BE2C (cell line): Measurements from ENCODE around the gene GPC5.
"Not testable (repeated sequence)": the region's sequence is repeated elsewhere in the genome, so short reads cannot be mapped to it uniquely, and the experiment has no call there.

Experiments
- DNase-seq: peaks from one replicate; pipeline ENCODE4 v3.0.0-alpha.2; 2020
- H3K27me3 ChIP-seq: fragments of 250-450 bp; sonication (Bioruptor Pico); 2 replicates; pipeline ENCODE4 v1.5.1; 2020; ENCODE audit warnings: mild to moderate bottlenecking
- H3K36me3 ChIP-seq: fragments of 250-450 bp; sonication (Bioruptor Pico); 2 replicates; pipeline ENCODE4 v1.5.1; 2020; ENCODE audit warnings: mild to moderate bottlenecking
- H3K4me1 ChIP-seq: fragments of 250-450 bp; sonication (Bioruptor Pico); 2 replicates; pipeline ENCODE4 v1.5.1; 2020
- H3K4me3 ChIP-seq: 2 replicates; pipeline ENCODE4 v1.5.1; 2011; ENCODE audit warnings: low read depth, low read length
- H3K9me3 ChIP-seq: fragments of 250-450 bp; sonication (Bioruptor Pico); 2 replicates; pipeline ENCODE4 v1.5.1; 2020
- CTCF ChIP-seq: IDR thresholded peaks from 2 replicates; pipeline ENCODE4 v1.5.1; 2012; ENCODE audit warnings: mild to moderate bottlenecking, low read depth, low read length

Gene GPC5

GRCh38 chr13:91778123-91778522, 379.7 kb downstream of the GPC5 start:
- Histone ChIP-seq H3K27me3 (no peaks in the 10 kb centered on the region), H3K9me3 (no peaks in the 10 kb centered on the region), H3K36me3 (no peaks in the 10 kb centered on the region), H3K4me1 (peaks cover 5% of the 10 kb centered on the region; the same call in 1 of the 2 replicates), H3K4me3 (no peak overlapping the region)
- no peak for DNase-seq
- no peak for TF ChIP-seq CTCF

GRCh38 chr13:91781982-91782691, 383.7 kb downstream of the GPC5 start:
- H3K36me3 ChIP-seq, H3K27me3 ChIP-seq, H3K9me3 ChIP-seq, H3K4me1 ChIP-seq, H3K4me3 ChIP-seq: not testable (repeated sequence)
- TF ChIP-seq CTCF: peak; percentile 75
- DNase-seq: peak; percentile 40

GRCh38 chr13:91785431-91786119, 387.2 kb downstream of the GPC5 start:
- H3K36me3 ChIP-seq: no peaks in the 10 kb centered on the region
- H3K4me1 ChIP-seq: no peaks in the 10 kb centered on the region
- no peaks in the 10 kb centered on the region for H3K27me3 ChIP-seq
- DNase-seq: no peak
- TF ChIP-seq CTCF: no peak
- H3K9me3 ChIP-seq: no peaks in the 10 kb centered on the region
- no peak overlapping the region for H3K4me3 ChIP-seq

GRCh38 chr13:91792054-91792453, 393.6 kb downstream of the GPC5 start:
- no peak overlapping the region for H3K4me3 ChIP-seq
- H3K36me3 ChIP-seq: no peaks in the 10 kb centered on the region
- DNase-seq: no peak
- no peaks in the 10 kb centered on the region for H3K9me3 ChIP-seq
- H3K27me3 ChIP-seq: no peaks in the 10 kb centered on the region
- H3K4me1 ChIP-seq: no peaks in the 10 kb centered on the region
- TF ChIP-seq CTCF: no peak

GRCh38 chr13:91797567-91797966, 399.1 kb downstream of the GPC5 start:
- no peaks in the 10 kb centered on the region for H3K36me3 ChIP-seq
- H3K4me1 ChIP-seq: no peaks in the 10 kb centered on the region
- H3K27me3 ChIP-seq: no peaks in the 10 kb centered on the region
- H3K4me3 ChIP-seq: no peak overlapping the region
- DNase-seq: no peak
- no peak for TF ChIP-seq CTCF
- H3K9me3 ChIP-seq: no peaks in the 10 kb centered on the region

GRCh38 chr13:91798338-91798737, 399.9 kb downstream of the GPC5 start:
- H3K36me3 ChIP-seq, DNase-seq, H3K9me3 ChIP-seq, H3K27me3 ChIP-seq, H3K4me3 ChIP-seq, H3K4me1 ChIP-seq: not testable (repeated sequence)

GRCh38 chr13:91801772-91802171, 403.4 kb downstream of the GPC5 start:
- peaks cover 20% of the 10 kb centered on the region for H3K4me1 ChIP-seq
- H3K4me3 ChIP-seq, DNase-seq, H3K36me3 ChIP-seq, H3K27me3 ChIP-seq, H3K9me3 ChIP-seq: not testable (repeated sequence)
